Endothelial cell of umbilical vein (primary cell): Measurements from ENCODE around the gene GABBR2. TPM values are rescaled to one million over a fixed set of nuclear protein-coding genes. Genes with fewer than 3 reads are reported as not detected.

Source experiments
- BruUV-seq: library from RNA; stranded (reverse); fragments of 400-500 nt; replicated peaks from 2 replicates; lab custom pipeline; 2021; lab: Mats Ljungman, UMichigan
- CTCF ChIA-PET: fragments of 300-600, 350-600 bp; sonication (Branson Sonifier 250); formaldehyde crosslinking; loops from one replicate; lab custom pipeline; 2021; ENCODE audit warnings: antibody characterized with exemption, inconsistent platforms; lab: Charles Lee
- POLR2A ChIA-PET: fragments of 300-600, 350-600 bp; sonication (Branson Sonifier 250); formaldehyde crosslinking; loops from one replicate; lab custom pipeline; 2021; ENCODE audit warnings: antibody characterized with exemption, inconsistent platforms; lab: Charles Lee
- DNase-seq: peaks from one replicate; pipeline ENCODE4 v3.0.0-alpha.2; 2011; ENCODE audit warnings: low read depth, low spot score
- FAIRE-seq: peaks from 2 replicates; lab custom pipeline; 2011; peaks lifted over from hg19 to GRCh38; lab: Jason Lieb, UNC
- H2AFZ ChIP-seq: 2 replicates; pipeline ENCODE4 v1.6.0; 2012; ENCODE audit warnings: low read depth, low read length, control low read depth, inconsistent platforms
- H3K27ac ChIP-seq: 2 replicates; pipeline ENCODE4 v1.5.1; 2011; ENCODE audit warnings: low read depth, mild to moderate bottlenecking, control low read depth, low read length, moderate library complexity; ENCODE audit not compliant: insufficient read depth
- H3K27me3 ChIP-seq, 2 experiments: 2 replicates each; pipeline versions ENCODE4 v1.6.0 to v1.6.1; 2011; ENCODE audit warnings: low read length in 2 of 2, mixed read lengths in 1 of 2; ENCODE audit not compliant: control insufficient read depth in 2 of 2, insufficient read depth in 2 of 2
- H3K36me3 ChIP-seq, 2 experiments: 2 replicates in 1 of 2; 3 replicates in 1 of 2; pipeline ENCODE4 v1.5.1; 2011; ENCODE audit warnings: low read length in 2 of 2, mild to moderate bottlenecking in 1 of 2, moderate library complexity in 1 of 2; ENCODE audit not compliant: control insufficient read depth in 2 of 2, insufficient read depth in 2 of 2; ENCODE audit errors: extremely low read depth in 1 of 2
- H3K4me1 ChIP-seq: 3 replicates; pipeline ENCODE4 v1.5.1; 2011; ENCODE audit warnings: mild to moderate bottlenecking, low read length; ENCODE audit not compliant: control insufficient read depth, insufficient read depth; ENCODE audit errors: extremely low read depth
- H3K4me2 ChIP-seq: 2 replicates; pipeline ENCODE4 v1.6.1; 2011; ENCODE audit warnings: low read length, control low read depth, mixed read lengths; ENCODE audit not compliant: insufficient read depth
- H3K4me3 ChIP-seq, 3 experiments: fragments of 200-600 bp in 1 of 3; sonication (generic), shearing (Covaris generic) in 1 of 3; replicated peaks in 1 of 3; 2 replicates each; pipeline ENCODE4 v1.5.1; 2011 to 2016; ENCODE audit warnings: control low read depth in 3 of 3, low read length in 3 of 3, mild to moderate bottlenecking in 2 of 3, inconsistent platforms in 1 of 3, low read depth in 1 of 3, moderate library complexity in 1 of 3; ENCODE audit not compliant: insufficient read depth in 1 of 3
- H3K79me2 ChIP-seq: 2 replicates; pipeline ENCODE4 v1.6.0; 2012; ENCODE audit warnings: low read length, inconsistent platforms; ENCODE audit not compliant: control insufficient read depth, insufficient read depth
- H3K9ac ChIP-seq: replicated peaks from 2 replicates; pipeline ENCODE3; 2011; ENCODE audit warnings: low read length, control low read depth; ENCODE audit not compliant: insufficient read depth; ENCODE audit errors: extremely low read depth
- H3K9me1 ChIP-seq: replicated peaks from 3 replicates; pipeline ENCODE4 v1.6.0; 2011; ENCODE audit warnings: mild to moderate bottlenecking, low read length; ENCODE audit not compliant: control insufficient read depth, insufficient read depth; ENCODE audit errors: extremely low read depth
- H3K9me3 ChIP-seq: replicated peaks from 2 replicates; pipeline ENCODE4 v1.5.1; 2012; ENCODE audit warnings: low read length, inconsistent platforms; ENCODE audit not compliant: control insufficient read depth, insufficient read depth
- H4K20me1 ChIP-seq: replicated peaks from 2 replicates; pipeline ENCODE3; 2011; ENCODE audit warnings: mild to moderate bottlenecking, low read length; ENCODE audit not compliant: control insufficient read depth, insufficient read depth; ENCODE audit errors: extremely low read depth
- CTCF ChIP-seq, 2 donors: IDR thresholded peaks; 1 replicate in 1 of 2; 2 replicates in 1 of 2; pipeline ENCODE4 v1.5.1; 2011; ENCODE audit warnings: low read length in 2 of 2, mild to moderate bottlenecking in 2 of 2, moderate library complexity in 2 of 2, control low read depth in 1 of 2, inconsistent platforms in 1 of 2, low read depth in 1 of 2; ENCODE audit not compliant: insufficient read depth in 1 of 2; ENCODE audit errors: extremely low read depth in 1 of 2
- EZH2 ChIP-seq: IDR thresholded peaks from 2 replicates; pipeline ENCODE4 v1.6.1; 2012; ENCODE audit warnings: borderline replicate concordance, low read depth, mild to moderate bottlenecking, moderate library complexity, low read length, inconsistent platforms; ENCODE audit not compliant: severe bottlenecking
- GATA2 ChIP-seq: IDR thresholded peaks from 2 replicates; pipeline ENCODE4 v1.7.0; 2011; ENCODE audit warnings: low read depth, mild to moderate bottlenecking, moderate library complexity, mixed read lengths, low read length; ENCODE audit not compliant: insufficient read length, insufficient read depth
- MAX ChIP-seq: IDR thresholded peaks from 2 replicates; pipeline ENCODE4 v1.6.1; 2011; ENCODE audit not compliant: insufficient read depth, insufficient read length
- MYC ChIP-seq: IDR thresholded peaks from one replicate; pipeline ENCODE4 v1.6.1; 2011; ENCODE audit warnings: mild to moderate bottlenecking, low read depth, low read length
- POLR2A ChIP-seq: IDR thresholded peaks from 2 replicates; pipeline ENCODE4 v1.6.1; 2012; ENCODE audit warnings: low read depth, mild to moderate bottlenecking, control low read depth, low read length
- POLR2AphosphoS5 ChIP-seq: IDR thresholded peaks from 2 replicates; pipeline ENCODE4 v1.6.1; 2012; ENCODE audit warnings: low read depth, mild to moderate bottlenecking, control low read depth, low read length, moderate library complexity; ENCODE audit not compliant: insufficient read depth
- dilution Hi-C: fragments of 300-500 bp; cut with MboI; formaldehyde crosslinking; loops from one replicate; pipeline ENCODE4 v1.15.0; 2019; ENCODE audit warnings: low sequenced_read_pairs; ENCODE audit not compliant: extremely low pct_ligation_motif_present
- intact Hi-C: fragments of 100-400 bp; cut with micrococcal nuclease; formaldehyde crosslinking; loops from one replicate; pipeline ENCODE4 v1.10.0; 2022
- polyA plus RNA-seq, 4 experiments: library from polyadenylated mRNA; depleted of rRNA in 3 of 4; stranded (reverse) in 3 of 4; unstranded in 1 of 4; fragments of >200 nt; gene quantifications; 2 replicates each; pipeline versions ENCODE4 v1.2.1 to v1.2.3, GENCODE V29; 2011 to 2012; ENCODE audit warnings: missing spikeins in 1 of 4
- total RNA-seq: library from RNA; stranded (reverse); gene quantifications from 2 replicates; pipeline ENCODE4 v1.2.3, GENCODE V29; 2021

GABBR2 gene
- total and polyA plus RNA-seq, 2 donors (not counting 3 experiments of a cell fraction or from before 2014, with no cell fraction given): 1.1 to 9.2 TPM

GRCh38 chr9:98303633-98304125, 405.1 kb downstream of the GABBR2 start:
- ChIA-PET POLR2A (no interaction called here), CTCF (interaction anchor here (0.8 kb wide), 1 partner anchor 472 kb away, joined by 3 read pairs; no protein-coding TSS in a partner anchor)
- Histone ChIP-seq H3K27ac (no peak overlapping the region), H3K4me3 (no peak overlapping the region), H3K4me1 (peaks cover 6% of the 10 kb centered on the region), H4K20me1 (no peaks in the 10 kb centered on the region), H2AFZ (no peak overlapping the region), H3K79me2 (no peaks in the 10 kb centered on the region), H3K36me3 (no peaks in the 10 kb centered on the region), H3K27me3 (no peaks in the 10 kb centered on the region), H3K4me2 (no peak overlapping the region), H3K9ac (no peak overlapping the region), H3K9me3 (no peaks in the 10 kb centered on the region), H3K9me1 (no peaks in the 10 kb centered on the region)
- intact Hi-C loops (no loop called here), dilution Hi-C loops (no loop called here)
- no TSS peak for BruUV-seq
- TF ChIP-seq POLR2AphosphoS5: no peak
- no peak for TF ChIP-seq GATA2
- TF ChIP-seq POLR2A: no peak
- no peak for TF ChIP-seq MYC
- TF ChIP-seq CTCF (IDR thresholded peaks at IDR 0.05; ENCODE audit: extremely low read depth in 1 of 2, insufficient read depth in 1 of 2, low read depth in 1 of 2, low read length in 2 of 2): no peak
- TF ChIP-seq EZH2: no peak
- no peak for TF ChIP-seq MAX
- FAIRE-seq (no peak), DNase-seq (no peak)
